DND-41 (cell line): ENCODE results near the gene NR0B2.
"Not testable (repeated sequence)": the region's sequence is repeated elsewhere in the genome, so short reads cannot be mapped to it uniquely, and the experiment has no call there.

ENCODE experiments used
- ATAC-seq: fragments of 200-7000 bp; cut with Tn5 transposase; 3 replicates; pipeline ENCODE4 v1.9.1; 2021; ENCODE audit warnings: low read depth; ENCODE audit not compliant: insufficient read depth
- DNase-seq: peaks from one replicate; pipeline ENCODE4 v3.0.0-alpha.2; 2020
- H2AFZ ChIP-seq: 2 replicates; pipeline ENCODE4 v1.6.0; 2012; ENCODE audit warnings: low read depth, low read length
- H3K27ac ChIP-seq: 2 replicates; pipeline ENCODE4 v1.5.1; 2012; ENCODE audit warnings: low read length, inconsistent platforms
- H3K27me3 ChIP-seq: fragments of 200-600 bp; sonication (generic); 2 replicates; pipeline ENCODE4 v1.6.0; 2012; ENCODE audit warnings: low read length, mild to moderate bottlenecking, inconsistent platforms; ENCODE audit not compliant: insufficient read depth, poor library complexity
- H3K36me3 ChIP-seq: 2 replicates; pipeline ENCODE4 v1.5.1; 2012; ENCODE audit warnings: low read length, inconsistent platforms; ENCODE audit not compliant: insufficient read depth
- H3K4me1 ChIP-seq: 2 replicates; pipeline ENCODE4 v1.5.1; 2012; ENCODE audit warnings: mild to moderate bottlenecking, low read length; ENCODE audit not compliant: insufficient read depth
- H3K4me2 ChIP-seq: 2 replicates; pipeline ENCODE4 v1.6.0; 2012; ENCODE audit warnings: mild to moderate bottlenecking, moderate library complexity, low read length, inconsistent platforms; ENCODE audit not compliant: insufficient read depth
- H3K4me3 ChIP-seq, 2 experiments: fragments of 200-600 bp in 1 of 2; shearing (Covaris generic) in 1 of 2; 2 replicates each; pipeline ENCODE4 v1.5.1; 2012 to 2016; ENCODE audit warnings: inconsistent platforms in 2 of 2, low read length in 2 of 2, mild to moderate bottlenecking in 2 of 2, low read depth in 1 of 2, moderate library complexity in 1 of 2
- H3K79me2 ChIP-seq: 2 replicates; pipeline ENCODE4 v1.6.0; 2012; ENCODE audit warnings: low read length, inconsistent platforms; ENCODE audit not compliant: insufficient read depth
- H3K9ac ChIP-seq: 2 replicates; pipeline ENCODE4 v1.6.0; 2012; ENCODE audit warnings: low read depth, mild to moderate bottlenecking, inconsistent platforms, low read length, moderate library complexity
- H3K9me3 ChIP-seq: 2 replicates; pipeline ENCODE4 v1.5.1; 2012; ENCODE audit warnings: low read length, moderate library complexity, mild to moderate bottlenecking, inconsistent platforms; ENCODE audit not compliant: insufficient read depth, severe bottlenecking
- H4K20me1 ChIP-seq: 2 replicates; pipeline ENCODE4 v1.6.0; 2012; ENCODE audit warnings: low read length; ENCODE audit not compliant: insufficient read depth
- CTCF ChIP-seq: IDR thresholded peaks from 2 replicates; pipeline ENCODE4 v1.5.1; 2012; ENCODE audit warnings: borderline replicate concordance, low read length, moderate library complexity, mild to moderate bottlenecking; ENCODE audit not compliant: poor library complexity, severe bottlenecking; ENCODE audit errors: extremely low read depth
- EZH2 ChIP-seq: IDR thresholded peaks from 3 replicates; pipeline ENCODE4 v1.6.1; 2012; ENCODE audit warnings: borderline replicate concordance, low read depth, mild to moderate bottlenecking, moderate library complexity, low read length, inconsistent platforms; ENCODE audit not compliant: severe bottlenecking

The NR0B2 gene

GRCh38 chr1:26951216-26951615 lies 37.4 kb upstream of the NR0B2 start:
- Histone ChIP-seq H3K79me2 (no peaks in the 10 kb centered on the region), H3K4me2 (no peak overlapping the region), H3K9me3 (no peaks in the 10 kb centered on the region), H3K4me3 (no peak overlapping the region), H3K36me3 (peaks cover 9% of the 10 kb centered on the region), H4K20me1 (no peaks in the 10 kb centered on the region; the same call in 1 of the 2 replicates), H3K27ac (no peak overlapping the region), H3K27me3 (no peaks in the 10 kb centered on the region), H3K9ac (no peak overlapping the region), H3K4me1 (no peaks in the 10 kb centered on the region), H2AFZ (no peak overlapping the region)
- DNase-seq (no peak), ATAC-seq (no peak)
- no peak for TF ChIP-seq EZH2
- no peak for TF ChIP-seq CTCF

- Histone ChIP-seq H3K4me1 (no peaks in the 10 kb centered on the region), H3K4me3 (no peak overlapping the region), H3K4me2 (no peak overlapping the region), H4K20me1 (no peaks in the 10 kb centered on the region; the same call in 1 of the 2 replicates), H3K27ac (no peak overlapping the region), H3K27me3 (no peaks in the 10 kb centered on the region), H2AFZ (no peak overlapping the region), H3K9ac (no peak overlapping the region), H3K79me2 (no peaks in the 10 kb centered on the region), H3K36me3 (peaks cover 15% of the 10 kb centered on the region), H3K9me3 (no peaks in the 10 kb centered on the region)
- ATAC-seq (no peak), DNase-seq (no peak)
- no peak for TF ChIP-seq EZH2
- TF ChIP-seq CTCF = no peak
These were observed 36.8 kb upstream of the NR0B2 start for GRCh38 chr1:26950602-26951001.

GRCh38 chr1:26949926-26950319 lies 36.1 kb upstream of the NR0B2 start:
- no peak for TF ChIP-seq CTCF
- peaks cover 22% of the 10 kb centered on the region for H3K36me3 ChIP-seq
- no peak overlapping the region for H3K4me3 ChIP-seq
- no peak for DNase-seq
- H3K27me3 ChIP-seq = no peaks in the 10 kb centered on the region
- ATAC-seq = peak; percentile 34; the same call in 1 of the 3 replicates
- no peak overlapping the region for H3K4me2 ChIP-seq
- no peaks in the 10 kb centered on the region; the same call in 1 of the 2 replicates for H4K20me1 ChIP-seq
- H3K9me3 ChIP-seq = no peaks in the 10 kb centered on the region
- no peak overlapping the region for H3K9ac ChIP-seq
- H2AFZ ChIP-seq = no peak overlapping the region
- no peaks in the 10 kb centered on the region for H3K79me2 ChIP-seq
- no peak overlapping the region for H3K27ac ChIP-seq
- no peaks in the 10 kb centered on the region for H3K4me1 ChIP-seq

GRCh38 chr1:26949266-26949925 lies 35.6 kb upstream of the NR0B2 start:
- TF ChIP-seq EZH2 (no peak), CTCF (no peak)
- peaks cover 24% of the 10 kb centered on the region for H3K36me3 ChIP-seq

GRCh38 chr1:26948725-26949057 lies 34.9 kb upstream of the NR0B2 start:
- DNase-seq, H3K27me3 ChIP-seq, H3K27ac ChIP-seq, H3K4me1 ChIP-seq, H4K20me1 ChIP-seq, ATAC-seq, H3K9ac ChIP-seq, H3K9me3 ChIP-seq, H3K79me2 ChIP-seq, H2AFZ ChIP-seq, H3K4me3 ChIP-seq, H3K4me2 ChIP-seq: not testable (repeated sequence)
- peaks cover 31% of the 10 kb centered on the region for H3K36me3 ChIP-seq

More at GRCh38 chr1:26949266-26949925, 35.6 kb upstream of the NR0B2 start:
- no peaks in the 10 kb centered on the region; the same call in 1 of the 2 replicates for H4K20me1 ChIP-seq
- no peaks in the 10 kb centered on the region for H3K79me2 ChIP-seq
- ATAC-seq (no peak; the same call in 2 of the 3 replicates), DNase-seq (no peak)
- no peak overlapping the region for H3K9ac ChIP-seq
- no peaks in the 10 kb centered on the region for H3K9me3 ChIP-seq
- H2AFZ ChIP-seq = no peak overlapping the region
- H3K4me2 ChIP-seq = no peak overlapping the region
- H3K27ac ChIP-seq = no peak overlapping the region
- no peaks in the 10 kb centered on the region for H3K4me1 ChIP-seq
- no peaks in the 10 kb centered on the region for H3K27me3 ChIP-seq
- H3K4me3 ChIP-seq = no peak overlapping the region
